Lung microvascular endothelial cell (primary cell): ENCODE data around the gene AP2B1. TPM values are rescaled to one million over a fixed set of nuclear protein-coding genes. Genes with fewer than 3 reads are reported as not detected.
"Not testable (repeated sequence)": the region's sequence is repeated elsewhere in the genome, so short reads cannot be mapped to it uniquely, and the experiment has no call there.

ENCODE experiments used
- DNase-seq, 2 donors: peaks; one replicate each; pipeline versions ENCODE4 v3.0.0 to v3.0.0-alpha.2; 2010; ENCODE audit warnings: low read depth in 2 of 2
- total RNA-seq: library from RNA; depleted of rRNA; stranded (reverse); fragments of >200 nt; gene quantifications from 2 replicates; pipeline ENCODE4 v1.2.1, GENCODE V29; 2014

AP2B1 gene
- total RNA-seq, result 77.8 and 85.9 TPM in 2 replicates

DNA sequence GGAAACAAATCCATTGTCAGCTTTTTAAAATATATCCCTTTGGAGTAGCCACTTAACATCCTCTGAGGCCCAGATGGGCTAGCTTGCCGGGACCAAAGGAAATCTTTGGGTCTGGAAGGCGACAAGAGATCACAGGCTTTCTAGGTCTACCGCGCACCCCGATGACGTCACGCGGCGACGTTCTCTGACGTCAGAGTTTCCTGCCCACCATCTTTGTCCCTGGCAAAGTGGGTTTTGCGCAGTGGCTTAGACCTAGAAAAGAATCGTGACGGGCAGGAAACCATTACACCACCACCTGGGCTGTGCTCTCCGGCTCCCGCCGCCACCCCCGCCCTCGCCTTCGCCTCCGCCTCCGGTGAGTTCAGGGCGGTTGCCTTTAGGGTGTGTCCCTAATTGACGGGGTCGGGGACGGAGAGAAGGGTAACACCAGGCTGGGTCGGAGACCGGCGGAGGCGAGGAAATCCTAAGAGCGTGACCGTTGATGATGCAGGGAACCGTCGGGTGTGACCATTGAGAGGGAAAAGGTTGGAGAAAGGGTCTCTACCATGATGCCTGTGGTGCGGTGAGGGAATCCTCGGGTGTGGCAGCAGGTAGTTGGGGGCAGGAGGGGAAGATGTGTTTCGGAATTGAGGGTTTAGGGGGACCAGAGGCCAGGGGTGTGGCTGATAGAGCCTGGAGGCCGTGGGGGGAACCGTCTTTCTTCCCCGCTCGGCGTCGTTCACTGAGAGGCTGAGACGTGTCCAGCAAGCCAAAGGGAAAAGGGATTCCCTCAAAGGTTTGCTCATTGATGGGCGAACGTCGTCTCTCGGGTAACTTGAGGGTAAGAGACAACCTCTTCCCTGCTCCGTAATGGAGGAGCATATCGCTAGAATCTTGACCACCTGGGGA, at the start of gene AP2B1:
Gene AP2B1, plus strand, starts transcription at position 249 of the 888 bp plus-strand sequence. CDS start 6,709 bp downstream, outside the sequence.
- DNase-seq, result peak; percentile 98 to 99

DNA sequence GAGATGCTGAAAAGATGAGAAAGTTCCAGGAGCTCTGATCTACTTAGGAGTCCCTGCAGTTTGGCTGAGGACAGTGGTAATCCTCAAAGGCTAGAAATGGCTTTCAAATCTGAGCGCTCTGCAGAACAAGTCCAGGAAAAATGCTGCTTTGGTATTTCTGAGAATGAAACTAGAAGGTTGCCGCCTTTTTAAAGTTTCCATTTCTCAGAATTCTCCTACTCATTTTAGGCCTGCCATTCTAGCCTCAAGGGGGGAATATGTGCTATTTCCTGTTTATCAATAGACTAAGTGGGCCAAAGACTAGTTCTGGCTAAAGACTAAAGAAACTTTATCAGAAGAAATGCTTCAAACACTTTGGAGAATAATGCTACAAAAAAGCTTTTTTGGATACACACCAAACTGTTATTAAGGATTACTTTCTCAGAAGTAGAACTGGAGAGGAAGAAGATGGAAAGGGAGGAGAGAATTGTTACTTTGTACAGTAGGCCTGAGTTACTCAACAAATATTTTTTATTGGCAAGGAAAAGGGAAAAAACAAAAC, 49.5 kb upstream of the AP2B1 start, which contains the start of gene SLFN12L:
Gene SLFN12L, minus strand, starts transcription at position 78 of the 541 bp plus-strand sequence. CDS start 15,314 bp downstream, outside the sequence.
- no peak for DNase-seq

DNA sequence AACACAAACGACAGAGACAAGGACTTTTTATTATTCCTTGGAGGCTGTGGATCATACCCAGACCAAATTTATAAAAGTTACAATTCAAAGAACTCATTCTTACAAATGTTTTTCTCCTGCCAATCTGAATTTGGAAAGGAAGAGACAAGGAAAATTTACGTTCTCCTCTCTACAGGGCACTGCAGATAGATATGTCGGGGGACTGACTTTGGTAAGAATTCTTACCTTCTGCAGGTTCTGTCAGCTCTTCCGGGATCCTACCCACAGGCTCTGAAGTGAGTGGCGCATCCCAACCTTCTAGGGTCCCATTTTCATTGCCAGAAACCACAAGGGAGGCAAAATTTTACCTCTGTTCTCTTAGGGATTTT, 47.5 kb upstream of the AP2B1 start:
- DNase-seq, result no peak

DNA sequence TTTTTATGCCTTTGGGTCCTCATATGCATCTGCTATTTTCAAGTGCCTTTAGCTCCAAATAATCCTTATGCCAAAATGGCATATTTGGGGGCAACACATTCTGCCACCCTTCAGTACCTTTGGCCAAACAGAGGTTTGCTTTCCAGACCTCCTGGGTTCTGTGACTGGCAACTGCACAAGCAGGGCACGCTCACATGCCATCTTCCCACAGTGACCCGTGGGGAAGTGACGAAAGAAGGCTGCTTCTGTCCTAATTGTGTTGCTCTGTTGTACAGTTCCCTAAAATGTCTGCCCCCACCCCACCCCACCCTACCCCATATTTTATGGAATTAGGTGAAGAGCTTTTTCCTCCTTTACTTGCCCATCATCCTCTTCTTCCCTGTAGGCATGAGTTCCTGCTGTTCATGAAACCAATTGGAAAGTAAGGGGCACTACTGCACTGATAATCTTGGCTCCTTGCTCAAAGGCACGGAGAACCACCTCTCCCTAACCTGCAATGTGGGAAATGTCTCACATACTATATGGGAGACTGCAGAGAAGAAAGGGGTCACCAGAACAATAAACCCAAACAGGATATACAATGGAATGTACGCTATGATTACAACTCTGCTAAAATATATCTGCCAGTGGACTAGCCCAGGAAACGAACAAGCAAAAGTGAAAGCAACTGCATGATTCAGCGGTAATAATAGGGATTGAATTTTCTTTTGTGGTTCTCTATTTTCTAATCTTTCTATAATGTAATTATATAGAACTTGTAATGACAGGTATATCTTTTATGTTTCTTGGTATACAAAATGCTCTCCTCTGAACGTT, 46.3 kb upstream of the AP2B1 start:
- DNase-seq, result peak; percentile 87 to 90

DNA sequence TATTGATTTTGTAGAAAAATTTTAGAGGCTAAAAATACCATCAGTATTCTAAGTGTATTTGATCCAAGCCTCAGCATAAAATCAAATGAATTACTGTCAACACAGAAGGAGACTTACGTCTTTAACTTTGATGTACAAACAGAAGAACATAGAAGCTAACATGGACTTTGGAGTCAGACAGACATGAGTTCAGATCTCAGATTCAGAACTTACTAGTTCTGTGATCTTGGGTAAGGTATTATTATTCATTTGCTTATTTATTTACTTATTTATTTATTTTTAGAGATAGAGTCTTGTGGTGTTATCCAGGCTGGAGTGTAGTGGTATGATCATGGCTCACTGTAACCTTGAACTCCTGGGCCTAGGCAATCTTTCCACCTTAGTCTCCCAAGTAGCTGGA, 45.7 kb upstream of the AP2B1 start:
- DNase-seq, result peak in 1 of 2 donors; percentile 29

DNA sequence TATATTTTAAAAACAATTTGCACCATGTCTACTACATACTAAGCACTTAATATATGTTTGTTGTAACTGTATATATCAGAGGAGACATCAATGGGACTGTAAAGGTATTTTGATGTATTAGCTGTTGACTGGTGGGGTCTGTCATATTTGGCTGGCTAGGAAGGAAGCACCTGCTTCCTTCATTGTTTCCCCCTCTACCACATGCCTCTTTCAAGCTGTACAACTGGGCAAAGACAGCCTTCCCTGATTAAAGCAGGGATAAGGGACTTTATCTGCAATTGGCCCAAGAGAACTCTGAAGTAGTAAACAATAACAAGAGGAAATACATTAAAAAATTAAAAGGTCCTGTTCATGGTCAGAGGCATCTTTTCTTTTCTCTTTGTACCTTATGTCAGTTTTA, 44.1 kb upstream of the AP2B1 start:
- peak; percentile 79 to 80 for DNase-seq

DNA sequence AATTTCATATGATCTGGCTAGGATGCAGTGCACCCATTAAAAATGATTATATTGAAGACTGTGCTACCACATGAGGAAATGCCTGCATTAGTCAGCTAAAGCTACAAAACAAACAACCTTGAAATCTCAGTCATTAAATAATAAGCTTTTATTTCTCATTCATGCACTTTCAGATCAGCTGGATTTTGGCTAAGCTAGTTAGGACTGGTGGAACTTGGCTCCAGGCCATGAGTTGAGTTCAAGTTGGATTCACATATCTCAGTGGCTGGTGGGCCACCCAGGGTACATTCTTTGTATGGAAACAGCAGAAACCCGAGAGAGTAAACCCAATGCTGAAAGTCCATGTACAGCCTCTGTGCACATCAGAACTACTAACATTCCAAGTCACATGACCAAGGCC, 43.3 kb upstream of the AP2B1 start:
- peak; percentile 37 to 64 for DNase-seq

DNA sequence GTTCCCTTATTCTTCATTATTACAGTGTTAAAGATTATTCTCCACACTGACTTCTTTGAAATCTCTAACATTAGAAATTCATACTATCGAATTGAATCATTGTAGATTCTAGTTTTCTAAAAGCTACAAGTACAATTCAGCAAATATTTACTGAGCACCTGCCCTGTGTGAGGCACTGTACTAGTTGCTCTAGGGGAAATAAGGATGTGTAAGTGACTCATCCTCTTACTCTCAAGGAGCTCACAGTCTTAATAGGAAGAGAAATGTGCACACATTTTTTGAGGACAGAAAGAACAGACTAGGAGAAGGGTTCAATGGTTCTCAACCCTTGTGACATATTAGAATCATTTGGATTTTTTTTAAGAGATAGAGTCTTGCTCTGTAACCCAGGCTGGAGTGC, 42.0 kb upstream of the AP2B1 start:
- no peak for DNase-seq

DNA sequence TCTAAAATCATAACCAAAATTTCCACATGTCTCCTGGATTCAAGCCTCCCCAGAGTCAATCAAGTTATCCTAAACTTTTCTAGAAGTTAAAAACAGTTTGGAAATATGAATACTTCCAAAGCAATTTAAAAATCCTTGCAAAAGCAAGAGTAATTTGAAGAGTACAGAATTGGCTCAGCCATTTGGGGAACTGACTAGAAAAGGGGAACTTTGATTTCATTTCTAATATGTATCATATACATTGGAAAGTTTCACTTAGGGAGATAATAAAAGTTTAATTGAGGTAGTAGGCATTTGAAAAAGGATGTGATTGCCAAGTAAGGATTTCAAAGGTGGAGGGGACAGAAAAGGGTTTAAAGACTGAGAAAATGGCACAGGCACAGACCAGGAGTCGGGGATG, 40.6 kb upstream of the AP2B1 start:
- no peak for DNase-seq

DNA sequence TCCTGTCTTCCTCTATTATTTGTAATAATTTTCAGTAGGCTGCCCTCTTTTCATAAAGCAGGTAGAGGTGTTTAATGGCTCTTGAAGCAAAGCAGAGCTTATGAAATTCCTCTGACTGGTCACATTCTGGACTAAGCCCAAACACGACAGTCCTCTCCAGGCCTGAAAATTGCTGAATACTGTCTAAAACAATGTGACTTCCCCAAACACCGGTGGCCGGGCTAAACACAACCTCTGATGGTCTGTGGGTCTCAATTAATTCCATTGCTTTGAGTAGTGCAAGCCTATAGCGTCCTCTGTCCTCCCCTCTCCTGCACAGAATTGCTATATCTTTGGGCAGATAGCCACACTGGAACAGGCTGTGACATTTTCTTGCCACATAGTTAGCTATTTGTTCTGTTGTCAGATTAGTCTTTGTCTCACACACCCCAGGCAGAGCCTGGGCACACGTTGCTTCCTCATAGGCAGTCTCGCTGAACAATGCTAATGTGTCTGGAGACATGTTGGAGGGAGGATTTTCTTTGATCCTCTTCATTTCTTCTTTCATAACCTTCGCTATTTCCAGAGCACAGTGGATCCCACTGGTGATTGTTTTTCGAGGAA, 38.8 kb upstream of the AP2B1 start:
- no peak for DNase-seq

DNA sequence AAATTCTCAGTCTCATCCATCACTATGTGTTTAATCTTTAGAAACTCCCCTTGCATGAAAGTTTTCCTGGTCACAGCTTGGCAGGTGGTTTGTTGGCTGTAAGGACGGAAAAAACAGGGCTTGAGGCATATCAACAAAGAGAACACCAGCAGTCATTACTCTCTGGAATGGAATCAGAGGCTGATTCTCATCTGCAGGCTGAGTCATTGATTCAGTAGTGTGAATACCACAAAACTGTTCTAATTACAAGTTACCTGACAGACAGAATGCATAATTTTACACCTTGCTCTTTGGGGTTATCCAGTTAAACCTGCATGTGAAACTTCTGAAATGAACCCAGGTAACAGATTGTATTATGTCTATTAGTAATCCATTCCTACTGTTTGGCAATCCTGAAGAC, 38.1 kb upstream of the AP2B1 start:
- DNase-seq, result no peak

DNA sequence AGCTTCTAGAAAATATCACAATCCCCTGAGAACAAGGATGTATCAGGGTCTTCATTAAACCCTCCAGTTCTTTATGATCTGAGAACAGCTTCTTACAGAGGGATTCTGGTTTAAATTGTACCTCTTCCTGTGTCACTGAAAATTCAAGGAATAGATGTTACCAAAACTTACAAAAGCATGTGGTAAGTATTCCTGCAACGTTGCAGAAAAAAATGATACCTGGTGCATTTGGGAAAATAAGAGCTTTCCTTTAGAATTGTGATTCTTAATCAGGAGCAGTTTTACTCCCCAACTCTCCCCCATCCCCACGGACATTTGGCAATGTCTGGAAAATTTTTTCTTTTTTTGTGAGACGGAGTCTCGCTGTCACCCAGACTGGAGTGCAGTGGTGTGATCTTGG, 33.8 kb upstream of the AP2B1 start:
- no peak for DNase-seq

DNA sequence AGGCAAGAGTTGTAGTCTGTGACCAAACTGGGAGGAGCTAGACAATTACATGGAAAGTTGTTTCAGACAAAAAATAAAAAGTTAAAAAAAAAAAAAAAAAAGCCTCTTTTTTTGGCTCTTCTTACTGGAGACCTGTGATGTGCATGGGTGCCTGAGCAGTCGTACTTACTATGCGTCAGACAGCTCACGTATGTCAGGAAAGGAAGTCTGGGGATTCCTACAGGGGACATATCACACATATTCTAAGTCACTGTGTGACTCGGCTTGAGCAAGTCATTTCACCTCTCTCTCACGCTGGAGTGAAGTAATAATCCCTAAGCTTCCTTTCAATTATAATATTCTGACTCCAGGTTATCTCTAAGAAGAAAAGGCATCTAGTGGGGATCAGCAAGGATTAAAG, 32.5 kb upstream of the AP2B1 start:
- DNase-seq, result no peak

DNA sequence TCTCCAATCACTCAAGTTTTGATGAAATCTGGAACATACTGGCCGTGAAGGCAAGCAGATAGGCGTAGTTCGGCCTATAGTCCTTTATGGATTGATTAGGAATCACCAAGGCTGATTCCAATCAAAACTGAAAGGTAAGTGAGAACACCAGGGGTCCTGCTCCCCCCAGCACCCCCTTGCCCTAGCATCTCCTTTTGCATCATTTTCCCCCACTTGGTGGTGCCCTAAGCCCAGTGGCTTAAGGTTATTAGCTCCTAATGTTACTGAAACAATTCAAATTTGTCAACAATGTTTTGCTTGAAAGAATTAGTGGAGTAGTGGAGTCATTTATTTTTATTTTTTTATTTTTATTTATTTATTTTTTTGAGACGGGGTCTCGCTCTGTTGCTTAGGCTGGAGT, 31.4 kb upstream of the AP2B1 start:
- DNase-seq, result no peak

DNA sequence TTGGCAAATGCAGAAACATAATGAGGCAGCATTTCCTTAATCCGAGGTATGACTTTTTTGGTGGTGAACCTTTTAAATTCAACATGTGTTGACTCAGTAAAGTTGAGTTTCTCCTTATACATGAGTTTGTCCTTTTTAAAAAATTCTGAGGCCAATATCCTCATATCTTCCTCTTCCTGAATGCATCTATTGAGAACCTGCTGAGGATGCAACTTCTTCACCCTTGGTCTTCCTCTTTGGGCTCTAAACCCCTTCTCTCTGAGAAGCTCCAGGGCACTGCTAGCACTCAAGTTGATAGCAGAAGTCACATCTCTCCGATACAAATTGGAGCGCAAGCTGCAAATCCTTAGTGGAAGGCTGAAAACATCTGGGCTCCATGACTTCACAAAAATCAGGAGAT, 29.8 kb upstream of the AP2B1 start:
- no peak for DNase-seq

DNA sequence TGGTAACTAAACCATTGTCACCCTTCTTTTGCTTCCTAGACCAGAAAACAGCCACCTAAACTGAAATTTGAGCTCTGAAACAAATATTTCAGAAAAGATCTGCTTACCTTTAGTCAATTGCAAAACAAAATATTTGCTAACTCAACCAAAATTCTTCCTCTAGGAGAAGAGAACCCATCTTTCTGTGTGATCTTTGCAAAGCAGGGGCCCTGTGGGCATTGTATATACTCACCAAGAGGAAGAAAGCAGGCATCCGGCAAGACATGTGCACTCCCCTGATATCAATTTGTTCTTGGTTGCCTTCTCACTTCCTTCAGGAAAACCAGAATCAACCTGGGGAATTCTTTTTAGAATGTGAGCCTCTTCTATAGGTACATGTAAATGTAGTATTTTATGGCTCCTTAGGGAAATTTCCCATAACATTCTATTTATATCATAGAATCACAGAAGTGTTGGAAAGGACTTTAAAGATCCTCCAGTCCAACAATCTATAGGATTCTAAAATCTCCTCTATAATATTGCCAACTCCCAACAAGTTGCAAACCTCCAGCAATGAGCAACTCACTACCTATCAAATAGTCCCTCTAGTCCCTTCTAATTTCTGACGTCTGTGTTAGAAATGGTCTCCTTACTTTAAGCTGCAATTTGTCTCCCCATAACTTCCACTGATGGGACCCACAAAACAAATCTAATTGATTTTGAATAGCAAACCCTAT, 27.5 kb upstream of the AP2B1 start:
- DNase-seq, result peak in 1 of 2 donors; percentile 18

DNA sequence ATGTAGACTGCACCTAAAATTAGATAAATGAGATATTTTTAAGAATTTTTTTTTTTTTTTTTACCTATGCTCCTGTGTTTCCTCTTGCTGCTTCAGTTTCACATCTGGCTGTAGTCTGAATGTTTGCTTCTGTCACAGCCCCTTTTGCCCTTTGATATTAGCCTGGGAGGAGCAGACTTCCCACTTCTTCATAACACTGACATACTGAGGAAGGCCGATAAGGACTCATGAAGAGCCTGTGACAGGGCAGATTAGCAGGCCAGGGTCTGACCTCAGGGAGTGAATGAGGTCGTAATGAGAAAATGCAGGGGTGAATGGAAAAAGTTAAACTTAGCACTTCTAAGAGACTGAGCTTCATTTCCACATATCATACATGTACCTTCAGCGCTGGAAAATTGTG, 26.4 kb upstream of the AP2B1 start, which contains the start of gene SLFN14:
Gene SLFN14, minus strand, starts transcription at position 117 of the 400 bp plus-strand sequence. CDS start 2,757 bp downstream, outside the sequence.
- no peak for DNase-seq

DNA sequence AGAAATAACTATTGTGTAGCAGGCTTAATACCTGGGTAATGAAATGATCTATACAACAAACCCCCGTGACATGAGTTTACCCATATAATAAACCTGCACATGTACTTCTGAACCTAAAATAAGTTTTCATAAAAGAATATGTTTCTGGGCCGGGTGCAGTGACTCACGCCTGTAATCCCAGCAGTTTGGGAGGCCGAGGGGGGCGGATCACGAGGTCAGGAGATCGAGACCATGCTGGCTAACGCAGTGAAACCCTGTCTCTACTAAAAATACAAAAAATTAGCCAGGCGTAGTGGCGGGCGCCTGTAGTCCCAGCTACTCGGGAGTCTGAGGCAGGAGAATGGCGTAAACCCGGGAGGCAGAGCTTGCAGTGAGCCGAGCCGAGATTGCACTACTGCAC, 23.9 kb upstream of the AP2B1 start:
- not testable (repeated sequence) for DNase-seq

DNA sequence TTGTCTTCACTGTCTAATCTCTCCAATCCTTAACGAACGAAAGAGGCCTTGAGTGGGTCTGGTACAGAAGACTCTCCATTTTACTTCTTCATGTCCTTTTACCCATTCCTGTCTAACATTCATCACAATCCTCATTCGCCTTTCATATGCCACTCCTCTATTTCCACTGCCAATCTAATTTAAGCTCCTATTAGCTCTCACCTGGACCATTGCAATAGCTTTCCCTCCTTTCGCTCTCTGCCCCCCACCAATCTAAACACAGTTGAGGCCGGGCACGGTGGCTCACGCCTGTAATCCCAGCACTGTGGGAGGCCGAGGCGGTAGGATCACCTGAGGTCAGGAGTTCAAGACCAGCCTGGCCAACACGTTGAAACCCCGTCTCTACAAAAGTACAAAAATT, 20.2 kb upstream of the AP2B1 start:
- no peak for DNase-seq

DNA sequence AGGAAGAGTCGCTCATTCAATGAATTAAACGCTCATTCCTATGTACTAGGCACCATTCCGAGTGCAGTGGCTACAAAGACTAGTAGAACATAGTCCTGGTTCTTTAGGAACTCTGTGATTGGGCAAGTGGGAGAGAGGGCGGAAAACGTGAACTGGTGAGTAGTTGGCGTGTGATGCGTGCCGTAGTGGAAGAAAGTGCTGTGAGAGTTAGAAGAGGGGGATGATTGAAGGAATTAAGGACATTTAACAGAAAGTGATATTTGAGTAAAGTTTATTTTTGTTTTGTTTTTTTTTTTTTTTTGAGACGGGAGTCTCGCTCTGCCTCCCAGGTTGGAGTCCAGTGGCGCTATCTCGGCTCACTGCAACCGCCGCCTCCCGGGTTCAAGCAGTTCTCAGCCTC, 18.6 kb upstream of the AP2B1 start:
- DNase-seq, result peak; percentile 47 to 70

DNA sequence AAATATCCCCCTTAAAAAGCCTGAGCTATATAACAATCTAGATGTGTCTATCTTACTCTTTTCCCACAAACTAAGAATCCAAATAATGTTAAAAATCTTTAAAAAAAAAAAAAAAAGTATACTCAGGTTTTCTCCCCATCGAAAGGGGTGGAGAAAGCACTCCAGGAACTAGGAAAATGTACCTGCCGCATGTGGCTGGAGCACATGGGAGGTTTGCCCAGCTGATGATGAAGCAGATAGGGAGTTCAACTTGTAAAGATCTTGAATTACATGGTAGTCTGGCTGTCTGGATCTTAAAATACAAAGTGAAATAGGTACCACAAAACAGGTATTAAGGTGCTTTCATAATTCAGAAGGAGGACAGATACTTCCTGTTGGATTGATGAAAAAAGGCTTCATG, 17.7 kb upstream of the AP2B1 start:
- no peak for DNase-seq
